MCF 10A (cell line): Measurements from ENCODE around the gene PRKAR1A. TPM values are rescaled to one million over a fixed set of nuclear protein-coding genes. Genes with fewer than 3 reads are reported as not detected.

ENCODE experiments used
- Bru-seq: library from RNA; stranded (reverse); fragments of 400-500 nt; gene quantifications from one replicate; lab custom pipeline; 2021; lab: Mats Ljungman, UMichigan
- BruChase-seq, 2 experiments: library from RNA; stranded (reverse); fragments of 400-500 nt; gene quantifications; one replicate each; lab custom pipeline; 2021; lab: Mats Ljungman, UMichigan
- BruUV-seq: library from RNA; stranded (reverse); fragments of 400-500 nt; replicated peaks from 2 replicates; lab custom pipeline; 2021; lab: Mats Ljungman, UMichigan
- CTCF ChIA-PET: fragments of 300-600 bp; sonication (Branson Sonifier 250); formaldehyde crosslinking; extraction: SDS; loops from one replicate; lab custom pipeline; 2021; ENCODE audit warnings: antibody characterized with exemption, inconsistent platforms; lab: Yijun Ruan, JAX
- POLR2A ChIA-PET: fragments of 300-600, 350-650 bp; sonication (Branson Sonifier 250); formaldehyde crosslinking; extraction: SDS; loops from one replicate; lab custom pipeline; 2020; ENCODE audit warnings: antibody characterized with exemption, inconsistent platforms; lab: Yijun Ruan, JAX
- DNase-seq: peaks from one replicate; pipeline ENCODE4 v3.0.0-alpha.2; 2018; ENCODE audit not compliant: unreplicated experiment
- H3K27ac Mint-ChIP-seq: one replicate; pipeline ENCODE4 v1.8.0; 2022; ENCODE audit warnings: mild to moderate bottlenecking, low read depth, mixed read lengths; ENCODE audit not compliant: unreplicated experiment
- H3K27me3 Mint-ChIP-seq: one replicate; pipeline ENCODE4 v1.8.0; 2022; ENCODE audit warnings: mixed read lengths; ENCODE audit not compliant: insufficient read depth, unreplicated experiment
- H3K36me3 Mint-ChIP-seq: one replicate; pipeline ENCODE4 v1.8.0; 2022; ENCODE audit warnings: mild to moderate bottlenecking, moderate library complexity, mixed read lengths; ENCODE audit not compliant: insufficient read depth, unreplicated experiment
- H3K4me1 Mint-ChIP-seq: one replicate; pipeline ENCODE4 v1.8.0; 2022; ENCODE audit warnings: mixed read lengths; ENCODE audit not compliant: insufficient read depth, unreplicated experiment
- H3K4me3 Mint-ChIP-seq: one replicate; pipeline ENCODE4 v1.8.0; 2022; ENCODE audit warnings: mild to moderate bottlenecking, moderate library complexity, mixed read lengths; ENCODE audit not compliant: unreplicated experiment
- H3K9me3 Mint-ChIP-seq: one replicate; pipeline ENCODE4 v1.8.0; 2022; ENCODE audit warnings: mixed read lengths; ENCODE audit not compliant: unreplicated experiment
- intact Hi-C: fragments of 100-400 bp; cut with micrococcal nuclease; formaldehyde crosslinking; loops from 2 replicates; pipeline ENCODE4 v1.14.1; 2022
- long read RNA-seq: library from polyadenylated mRNA; stranded (forward); transcript quantifications from one replicate; pipeline ENCODE4 v2.0.0, GENCODE V29; 2022
- total RNA-seq: library from RNA; stranded (reverse); gene quantifications from 2 replicates; pipeline ENCODE4 v1.2.3, GENCODE V29; 2022
- TF ChIP-seq, protein P1 (sequence below): fragments of 200-600 bp; IDR thresholded peaks from one replicate; pipeline ENCODE4 v1.8.0; 2022; ENCODE audit warnings: antibody characterized with exemption, mild to moderate bottlenecking; ENCODE audit not compliant: unreplicated experiment

PRKAR1A gene
- total RNA-seq: 264 and 271 TPM in 2 replicates
- percentile 95 among the genes with signal in this experiment for Bru-seq, nascent RNA
- percentile 97 among the genes with signal in this experiment for BruChase-seq, experiment 1, labeled RNA remaining after a 6-hour chase
- BruChase-seq, experiment 2, labeled RNA remaining after a 2-hour chase: percentile 95 among the genes with signal in this experiment
- long read RNA-seq, full-length matches to known transcripts: 810 of 926 reads
- long read RNA-seq, partial matches to known transcripts: 40 of 926 reads
- long read RNA-seq, other reads (novel, unspliced or antisense): 76 of 926 reads

DNA sequence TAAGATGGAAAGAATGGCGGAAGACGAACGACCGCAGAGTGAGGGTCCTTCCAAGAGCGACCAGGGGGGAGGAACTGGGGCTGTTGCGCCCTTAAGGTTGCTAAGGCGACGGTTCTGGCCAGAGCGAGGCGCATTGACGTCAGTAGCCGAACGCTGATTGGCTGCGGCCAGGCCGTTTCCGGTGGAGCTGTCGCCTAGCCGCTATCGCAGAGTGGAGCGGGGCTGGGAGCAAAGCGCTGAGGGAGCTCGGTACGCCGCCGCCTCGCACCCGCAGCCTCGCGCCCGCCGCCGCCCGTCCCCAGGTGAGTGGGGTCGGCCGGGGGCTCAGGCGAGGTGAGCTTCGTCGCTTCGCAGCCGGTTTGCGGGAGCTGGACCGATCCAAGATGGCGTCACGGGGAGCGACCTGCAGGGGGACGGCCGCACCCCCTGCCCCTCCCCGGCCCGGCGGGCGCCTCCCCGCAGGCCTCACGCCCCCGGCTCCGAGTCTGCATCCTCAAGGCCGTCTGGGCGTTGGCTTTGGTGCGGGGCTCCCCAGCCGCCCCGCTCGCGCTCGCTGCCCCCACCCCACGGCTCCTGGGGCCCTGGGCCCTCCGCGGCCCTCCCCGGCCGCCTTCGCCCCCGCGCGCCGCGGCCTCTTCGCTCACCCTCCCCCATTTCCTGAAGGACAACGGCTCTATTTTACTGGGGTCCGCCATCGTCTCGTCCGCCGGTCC, at the start of gene PRKAR1A:
PRKAR1A (plus strand) TSS at position 184 of the 713 bp plus-strand sequence. CDS start 2,970 bp downstream, outside the sequence.
- H3K4me1 Mint-ChIP-seq: peaks cover 25% of the 10 kb centered on the region
- H3K36me3 Mint-ChIP-seq: peaks cover 27% of the 10 kb centered on the region
- no peaks in the 10 kb centered on the region for H3K27me3 Mint-ChIP-seq
- CTCF ChIA-PET: no interaction called here
- peak within 1 kb of the TSS; percentile 98 for H3K27ac Mint-ChIP-seq
- no peaks in the 10 kb centered on the region for H3K9me3 Mint-ChIP-seq
- H3K4me3 Mint-ChIP-seq: peak within 1 kb of the TSS; percentile 95
- DNase-seq: peak; percentile 91
- TF ChIP-seq, protein P1, sequence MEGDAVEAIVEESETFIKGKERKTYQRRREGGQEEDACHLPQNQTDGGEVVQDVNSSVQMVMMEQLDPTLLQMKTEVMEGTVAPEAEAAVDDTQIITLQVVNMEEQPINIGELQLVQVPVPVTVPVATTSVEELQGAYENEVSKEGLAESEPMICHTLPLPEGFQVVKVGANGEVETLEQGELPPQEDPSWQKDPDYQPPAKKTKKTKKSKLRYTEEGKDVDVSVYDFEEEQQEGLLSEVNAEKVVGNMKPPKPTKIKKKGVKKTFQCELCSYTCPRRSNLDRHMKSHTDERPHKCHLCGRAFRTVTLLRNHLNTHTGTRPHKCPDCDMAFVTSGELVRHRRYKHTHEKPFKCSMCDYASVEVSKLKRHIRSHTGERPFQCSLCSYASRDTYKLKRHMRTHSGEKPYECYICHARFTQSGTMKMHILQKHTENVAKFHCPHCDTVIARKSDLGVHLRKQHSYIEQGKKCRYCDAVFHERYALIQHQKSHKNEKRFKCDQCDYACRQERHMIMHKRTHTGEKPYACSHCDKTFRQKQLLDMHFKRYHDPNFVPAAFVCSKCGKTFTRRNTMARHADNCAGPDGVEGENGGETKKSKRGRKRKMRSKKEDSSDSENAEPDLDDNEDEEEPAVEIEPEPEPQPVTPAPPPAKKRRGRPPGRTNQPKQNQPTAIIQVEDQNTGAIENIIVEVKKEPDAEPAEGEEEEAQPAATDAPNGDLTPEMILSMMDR: no peak
- intact Hi-C loops: loop anchor here (5.0 kb wide), 1 partner anchor 245 kb away; no protein-coding TSS in a partner anchor
- POLR2A ChIA-PET: interaction anchor here (0.6 to 7.5 kb wide), 22 partner anchors 9 to 1259 kb away, joined by 3 to 114 read pairs (median 4); partner anchors contain the start of genes AMZ2 and WIPI1
- no TSS peak for BruUV-seq

DNA sequence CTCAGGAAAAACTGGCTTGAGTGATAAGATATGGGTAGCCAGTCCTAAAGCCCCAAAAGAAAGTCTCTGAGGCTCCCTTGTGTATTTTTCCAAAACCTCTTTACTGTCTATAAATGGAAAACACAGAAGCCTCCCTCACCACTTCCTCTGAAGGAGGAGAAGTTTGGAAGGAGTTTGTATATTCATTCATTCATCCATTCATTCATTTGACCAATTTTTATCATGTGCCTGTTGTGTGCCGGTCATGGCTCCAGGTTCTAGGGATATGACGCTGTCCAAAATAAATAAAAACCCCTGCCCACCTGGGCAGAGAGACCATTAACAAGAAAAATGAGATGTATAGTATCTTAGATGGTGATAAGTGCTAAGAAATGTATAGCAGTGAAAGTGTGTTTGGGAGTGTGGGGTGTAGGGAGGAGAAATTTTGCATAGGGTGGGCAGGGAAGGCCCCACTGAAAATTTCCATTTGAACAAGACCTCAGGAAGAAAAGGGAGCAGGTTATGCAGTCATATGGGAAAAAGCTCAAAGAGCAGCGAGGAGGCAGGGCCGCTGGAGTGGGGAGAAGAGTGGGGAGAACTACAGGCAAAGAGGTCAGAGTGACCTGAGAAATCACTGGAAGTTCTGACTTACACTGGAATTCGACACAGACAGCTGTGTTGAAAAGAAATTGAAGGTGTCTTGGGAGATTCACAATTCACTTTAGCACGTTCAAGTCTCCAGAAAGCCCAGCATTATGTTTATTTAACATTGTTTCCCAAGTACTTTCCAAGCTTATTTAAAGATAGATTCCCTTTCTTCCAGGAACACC, 48.8 kb upstream of the PRKAR1A start:
- H3K27me3 Mint-ChIP-seq: peaks cover 14% of the 10 kb centered on the region
- intact Hi-C loops: loop anchor here (1.0 to 5.0 kb wide), 6 partner anchors 27 to 746 kb away; partner anchors contain the start of gene NOL11
- POLR2A ChIA-PET: interaction anchor here (0.7 to 8.8 kb wide), 2 partner anchors 49 to 202 kb away, joined by 3 to 114 read pairs; partner anchors contain the start of gene PRKAR1A
- DNase-seq: no peak
- peaks cover 18% of the 10 kb centered on the region for H3K4me1 Mint-ChIP-seq
- no peaks in the 10 kb centered on the region for H3K9me3 Mint-ChIP-seq
- CTCF ChIA-PET: interaction anchor here (0.6 to 4.3 kb wide), 14 partner anchors 11 to 565 kb away, joined by 3 to 26 read pairs (median 4); partner anchors contain the start of gene AMZ2
- H3K4me3 Mint-ChIP-seq: no peak overlapping the region
- H3K36me3 Mint-ChIP-seq: no peaks in the 10 kb centered on the region
- no peak overlapping the region for H3K27ac Mint-ChIP-seq
- TF ChIP-seq, protein P1: peak; percentile 7
- BruUV-seq: no TSS peak

DNA sequence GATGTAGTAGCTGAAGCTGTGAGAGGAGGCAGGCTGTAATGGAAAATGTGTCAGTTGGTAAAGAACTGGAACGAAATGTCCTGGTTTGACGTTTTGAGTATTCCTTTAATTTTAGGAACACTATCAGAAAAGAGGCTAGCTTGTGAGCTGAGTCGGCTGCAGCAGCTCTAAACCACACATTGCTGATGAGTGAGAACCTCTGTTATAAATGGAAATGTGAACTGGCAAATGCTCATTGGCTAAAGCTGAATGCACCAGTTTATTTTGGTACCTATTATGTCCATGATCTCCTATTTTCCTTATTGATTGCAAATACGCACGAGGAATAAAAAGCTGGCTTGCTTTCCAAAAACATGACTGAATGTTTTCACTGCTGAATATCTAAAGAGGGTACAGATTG, 43.9 kb upstream of the PRKAR1A start:
- intact Hi-C loops: no loop called here
- Mint-ChIP-seq H3K4me3 (no peak overlapping the region), H3K4me1 (no peaks in the 10 kb centered on the region), H3K9me3 (no peaks in the 10 kb centered on the region), H3K36me3 (no peaks in the 10 kb centered on the region), H3K27me3 (peaks cover 28% of the 10 kb centered on the region), H3K27ac (no peak overlapping the region)
- no peak for DNase-seq
- BruUV-seq: no TSS peak
- ChIA-PET CTCF (interaction anchor here (1.0 to 3.0 kb wide), 4 partner anchors 16 to 769 kb away, joined by 3 to 10 read pairs (median 6); no protein-coding TSS in a partner anchor), POLR2A (interaction anchor here (0.7 to 3.8 kb wide), 3 partner anchors 10 to 44 kb away, joined by 3 to 19 read pairs (median 4); partner anchors contain the start of genes PRKAR1A and WIPI1)
- TF ChIP-seq, protein P1: no peak
